GM10266 (cell line): ENCODE results near the gene ADAM22.
"Not testable (repeated sequence)": the region's sequence is repeated elsewhere in the genome, so short reads cannot be mapped to it uniquely, and the experiment has no call there.

Experiments
- DNase-seq: peaks from one replicate; pipeline ENCODE4 v3.0.0; 2012; ENCODE audit errors: extremely low spot score
- TF ChIP-seq, protein P1 (sequence below): IDR thresholded peaks from 2 replicates; pipeline ENCODE4 v1.5.1; 2012; ENCODE audit warnings: mild to moderate bottlenecking, low read depth; ENCODE audit not compliant: control insufficient read depth, insufficient read depth; ENCODE audit errors: missing control alignments

Gene ADAM22

DNA sequence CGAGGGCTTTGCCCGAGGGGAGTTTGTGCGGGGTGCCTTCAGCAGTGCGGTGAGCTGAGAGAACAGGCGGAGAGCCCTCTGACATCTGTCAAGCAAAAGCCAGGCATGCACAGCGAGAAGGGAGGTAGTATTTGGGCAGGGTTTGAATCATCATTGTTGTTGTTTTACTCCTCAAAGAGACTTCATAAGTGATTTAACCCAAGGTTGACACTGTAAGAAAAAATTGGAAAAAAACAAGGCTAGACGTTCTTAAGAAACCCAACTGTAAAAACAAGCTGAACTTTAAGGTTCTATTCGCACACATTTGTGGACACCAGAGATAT lies 1.3 kb downstream of the ADAM22 start:
- TF ChIP-seq, protein P1, sequence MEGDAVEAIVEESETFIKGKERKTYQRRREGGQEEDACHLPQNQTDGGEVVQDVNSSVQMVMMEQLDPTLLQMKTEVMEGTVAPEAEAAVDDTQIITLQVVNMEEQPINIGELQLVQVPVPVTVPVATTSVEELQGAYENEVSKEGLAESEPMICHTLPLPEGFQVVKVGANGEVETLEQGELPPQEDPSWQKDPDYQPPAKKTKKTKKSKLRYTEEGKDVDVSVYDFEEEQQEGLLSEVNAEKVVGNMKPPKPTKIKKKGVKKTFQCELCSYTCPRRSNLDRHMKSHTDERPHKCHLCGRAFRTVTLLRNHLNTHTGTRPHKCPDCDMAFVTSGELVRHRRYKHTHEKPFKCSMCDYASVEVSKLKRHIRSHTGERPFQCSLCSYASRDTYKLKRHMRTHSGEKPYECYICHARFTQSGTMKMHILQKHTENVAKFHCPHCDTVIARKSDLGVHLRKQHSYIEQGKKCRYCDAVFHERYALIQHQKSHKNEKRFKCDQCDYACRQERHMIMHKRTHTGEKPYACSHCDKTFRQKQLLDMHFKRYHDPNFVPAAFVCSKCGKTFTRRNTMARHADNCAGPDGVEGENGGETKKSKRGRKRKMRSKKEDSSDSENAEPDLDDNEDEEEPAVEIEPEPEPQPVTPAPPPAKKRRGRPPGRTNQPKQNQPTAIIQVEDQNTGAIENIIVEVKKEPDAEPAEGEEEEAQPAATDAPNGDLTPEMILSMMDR, result no peak
- no peak for DNase-seq

GRCh38 chr7:87941138-87941537 lies 7.1 kb downstream of the ADAM22 start:
- no peak for DNase-seq
- TF ChIP-seq, protein P1, result no peak

GRCh38 chr7:87944547-87944946 lies 10.5 kb downstream of the ADAM22 start:
- TF ChIP-seq, protein P1, result no peak
- no peak for DNase-seq

GRCh38 chr7:87945926-87946325 lies 11.9 kb downstream of the ADAM22 start:
- not testable (repeated sequence) for DNase-seq

- no peak for DNase-seq
These were observed 14.3 kb downstream of the ADAM22 start for GRCh38 chr7:87948371-87948770.

GRCh38 chr7:87959336-87959735 lies 25.3 kb downstream of the ADAM22 start:
- TF ChIP-seq, protein P1, result no peak
- DNase-seq, result no peak

More at GRCh38 chr7:87948371-87948770, 14.3 kb downstream of the ADAM22 start:
- TF ChIP-seq, protein P1, result no peak

- no peak for DNase-seq
- TF ChIP-seq, protein P1, result no peak
These were observed 26.2 kb downstream of the ADAM22 start for GRCh38 chr7:87960239-87960638.

- TF ChIP-seq, protein P1, result no peak
- DNase-seq, result no peak
These were observed 27.7 kb downstream of the ADAM22 start for GRCh38 chr7:87961754-87962153.
